ENCODE data around the gene CRK.

CRK gene

DNA sequence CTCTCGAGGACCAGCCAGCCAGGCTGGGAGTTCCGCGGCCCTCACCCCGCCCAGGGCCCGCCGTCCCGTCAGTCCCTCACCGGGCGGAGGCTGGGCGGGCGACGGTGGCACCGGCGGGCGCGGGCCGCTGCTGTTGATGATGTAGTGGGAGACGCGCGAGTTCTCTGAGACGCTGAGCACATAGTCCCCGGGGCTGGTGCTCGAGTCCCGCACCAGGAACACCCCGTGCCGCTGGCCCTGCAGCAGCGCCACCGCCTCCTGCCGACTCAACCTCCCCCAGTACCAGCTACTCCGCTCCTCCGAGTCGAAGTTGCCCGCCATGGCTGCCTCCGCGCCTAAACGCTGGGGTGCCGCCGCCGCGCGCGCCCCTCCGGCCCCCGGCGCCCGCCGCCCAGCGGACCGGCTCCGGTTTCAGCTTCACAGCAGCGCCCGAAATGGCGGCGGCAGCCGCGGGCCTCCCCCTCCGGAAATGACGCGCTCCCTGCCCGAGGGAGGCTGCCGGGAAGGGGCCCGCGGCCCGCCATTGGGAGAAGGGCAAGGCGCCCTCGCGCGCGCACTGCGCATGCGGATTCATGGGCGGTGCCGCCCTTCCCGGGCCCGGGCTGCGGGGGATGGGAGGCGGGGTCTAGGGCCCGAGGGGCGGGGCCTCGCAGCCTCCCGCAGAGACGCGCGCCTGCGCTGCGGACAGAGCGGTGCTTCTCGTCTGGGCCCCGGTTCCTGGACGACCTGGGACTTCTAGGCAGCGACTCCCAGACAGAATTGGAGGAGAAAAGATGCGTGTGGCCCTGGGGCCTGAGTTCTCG is at the start of gene CRK:
TSS of gene CRK (minus strand) at position 436 of the 803 bp plus-strand sequence. CDS start at position 321, 115 bp downstream.
- peak; percentile 84 for ATAC-seq
- TF ChIP-seq ZNF8 (CRISPR knock-in tag; IDR thresholded peaks at IDR 0.05): no peak
- peak; percentile 59; the same call in 1 of the 2 replicates for TF ChIP-seq ZC3H10 (CRISPR knock-in tag; IDR thresholded peaks at IDR 0.05)
- TF ChIP-seq PPARA (CRISPR knock-in tag; IDR thresholded peaks at IDR 0.05; ENCODE audit: borderline replicate concordance): no peak
- TF ChIP-seq RARB (CRISPR knock-in tag; IDR thresholded peaks at IDR 0.05): no peak

- no peak for ATAC-seq
- TF ChIP-seq TOX (CRISPR knock-in tag; IDR thresholded peaks at IDR 0.05; ENCODE audit: borderline replicate concordance): no peak
- TF ChIP-seq CSRNP3 (CRISPR knock-in tag; IDR thresholded peaks at IDR 0.05): no peak
- TF ChIP-seq ZNF70 (CRISPR knock-in tag; IDR thresholded peaks at IDR 0.05): no peak
- TF ChIP-seq GLIS3 (CRISPR knock-in tag; IDR thresholded peaks at IDR 0.05): no peak
- TF ChIP-seq ESRRG (CRISPR knock-in tag; IDR thresholded peaks at IDR 0.05): no peak
- TF ChIP-seq PPARA (CRISPR knock-in tag; IDR thresholded peaks at IDR 0.05; ENCODE audit: borderline replicate concordance): no peak
- TF ChIP-seq ZNF8 (CRISPR knock-in tag; IDR thresholded peaks at IDR 0.05): no peak
- no peak for TF ChIP-seq ARNTL (CRISPR knock-in tag; IDR thresholded peaks at IDR 0.05; ENCODE audit: borderline replicate concordance, low read depth)
- TF ChIP-seq ZC3H10 (CRISPR knock-in tag; IDR thresholded peaks at IDR 0.05): no peak
- TF ChIP-seq ZNF565 (CRISPR knock-in tag; conservative IDR thresholded peaks at IDR 0.05; ENCODE audit: low read depth): no peak
- TF ChIP-seq SNAI2 (CRISPR knock-in tag; IDR thresholded peaks at IDR 0.05): no peak
- TF ChIP-seq, protein P1, sequence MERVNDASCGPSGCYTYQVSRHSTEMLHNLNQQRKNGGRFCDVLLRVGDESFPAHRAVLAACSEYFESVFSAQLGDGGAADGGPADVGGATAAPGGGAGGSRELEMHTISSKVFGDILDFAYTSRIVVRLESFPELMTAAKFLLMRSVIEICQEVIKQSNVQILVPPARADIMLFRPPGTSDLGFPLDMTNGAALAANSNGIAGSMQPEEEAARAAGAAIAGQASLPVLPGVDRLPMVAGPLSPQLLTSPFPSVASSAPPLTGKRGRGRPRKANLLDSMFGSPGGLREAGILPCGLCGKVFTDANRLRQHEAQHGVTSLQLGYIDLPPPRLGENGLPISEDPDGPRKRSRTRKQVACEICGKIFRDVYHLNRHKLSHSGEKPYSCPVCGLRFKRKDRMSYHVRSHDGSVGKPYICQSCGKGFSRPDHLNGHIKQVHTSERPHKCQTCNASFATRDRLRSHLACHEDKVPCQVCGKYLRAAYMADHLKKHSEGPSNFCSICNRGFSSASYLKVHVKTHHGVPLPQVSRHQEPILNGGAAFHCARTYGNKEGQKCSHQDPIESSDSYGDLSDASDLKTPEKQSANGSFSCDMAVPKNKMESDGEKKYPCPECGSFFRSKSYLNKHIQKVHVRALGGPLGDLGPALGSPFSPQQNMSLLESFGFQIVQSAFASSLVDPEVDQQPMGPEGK (CRISPR knock-in tag; IDR thresholded peaks at IDR 0.05; ENCODE audit: borderline replicate concordance): no peak
- TF ChIP-seq OSR1 (CRISPR knock-in tag; IDR thresholded peaks at IDR 0.05): no peak
- TF ChIP-seq RARB (CRISPR knock-in tag; IDR thresholded peaks at IDR 0.05): no peak
- no peak for TF ChIP-seq ZFP30 (CRISPR knock-in tag; IDR thresholded peaks at IDR 0.05)
- TF ChIP-seq POU6F1 (CRISPR knock-in tag; IDR thresholded peaks at IDR 0.05; ENCODE audit: borderline replicate concordance, low read depth): no peak
- TF ChIP-seq, protein P2, sequence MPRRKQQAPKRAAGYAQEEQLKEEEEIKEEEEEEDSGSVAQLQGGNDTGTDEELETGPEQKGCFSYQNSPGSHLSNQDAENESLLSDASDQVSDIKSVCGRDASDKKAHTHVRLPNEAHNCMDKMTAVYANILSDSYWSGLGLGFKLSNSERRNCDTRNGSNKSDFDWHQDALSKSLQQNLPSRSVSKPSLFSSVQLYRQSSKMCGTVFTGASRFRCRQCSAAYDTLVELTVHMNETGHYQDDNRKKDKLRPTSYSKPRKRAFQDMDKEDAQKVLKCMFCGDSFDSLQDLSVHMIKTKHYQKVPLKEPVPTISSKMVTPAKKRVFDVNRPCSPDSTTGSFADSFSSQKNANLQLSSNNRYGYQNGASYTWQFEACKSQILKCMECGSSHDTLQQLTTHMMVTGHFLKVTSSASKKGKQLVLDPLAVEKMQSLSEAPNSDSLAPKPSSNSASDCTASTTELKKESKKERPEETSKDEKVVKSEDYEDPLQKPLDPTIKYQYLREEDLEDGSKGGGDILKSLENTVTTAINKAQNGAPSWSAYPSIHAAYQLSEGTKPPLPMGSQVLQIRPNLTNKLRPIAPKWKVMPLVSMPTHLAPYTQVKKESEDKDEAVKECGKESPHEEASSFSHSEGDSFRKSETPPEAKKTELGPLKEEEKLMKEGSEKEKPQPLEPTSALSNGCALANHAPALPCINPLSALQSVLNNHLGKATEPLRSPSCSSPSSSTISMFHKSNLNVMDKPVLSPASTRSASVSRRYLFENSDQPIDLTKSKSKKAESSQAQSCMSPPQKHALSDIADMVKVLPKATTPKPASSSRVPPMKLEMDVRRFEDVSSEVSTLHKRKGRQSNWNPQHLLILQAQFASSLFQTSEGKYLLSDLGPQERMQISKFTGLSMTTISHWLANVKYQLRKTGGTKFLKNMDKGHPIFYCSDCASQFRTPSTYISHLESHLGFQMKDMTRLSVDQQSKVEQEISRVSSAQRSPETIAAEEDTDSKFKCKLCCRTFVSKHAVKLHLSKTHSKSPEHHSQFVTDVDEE (CRISPR knock-in tag; IDR thresholded peaks at IDR 0.05): no peak
- no peak for TF ChIP-seq TCF4 (CRISPR knock-in tag; IDR thresholded peaks at IDR 0.05; ENCODE audit: borderline replicate concordance)
- TF ChIP-seq ISL1 (CRISPR knock-in tag; IDR thresholded peaks at IDR 0.05): no peak
Measured at GRCh38 chr17:1505586-1505985, 49.6 kb upstream of the CRK start.

DNA sequence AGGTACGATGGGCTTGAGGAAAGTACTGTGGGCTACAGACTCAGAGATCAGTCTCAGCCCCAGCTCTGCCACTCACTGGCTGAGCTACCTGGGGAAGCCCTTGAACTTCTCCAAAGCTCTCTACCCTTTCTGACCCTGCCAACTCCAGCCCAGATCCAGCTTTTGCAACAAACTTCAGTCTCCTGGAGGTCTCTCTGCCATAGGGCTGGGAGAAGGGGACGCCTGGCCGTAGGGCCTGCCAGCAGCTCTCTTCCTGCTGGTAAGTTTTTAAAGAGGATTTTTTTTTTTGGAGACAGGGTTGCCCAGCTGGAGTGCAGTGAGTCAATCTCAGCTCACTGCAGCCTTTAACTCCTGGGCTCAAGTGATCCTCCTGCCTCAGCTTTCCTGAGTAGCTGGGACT is 48.8 kb upstream of the CRK start:
- TF ChIP-seq, protein P3, sequence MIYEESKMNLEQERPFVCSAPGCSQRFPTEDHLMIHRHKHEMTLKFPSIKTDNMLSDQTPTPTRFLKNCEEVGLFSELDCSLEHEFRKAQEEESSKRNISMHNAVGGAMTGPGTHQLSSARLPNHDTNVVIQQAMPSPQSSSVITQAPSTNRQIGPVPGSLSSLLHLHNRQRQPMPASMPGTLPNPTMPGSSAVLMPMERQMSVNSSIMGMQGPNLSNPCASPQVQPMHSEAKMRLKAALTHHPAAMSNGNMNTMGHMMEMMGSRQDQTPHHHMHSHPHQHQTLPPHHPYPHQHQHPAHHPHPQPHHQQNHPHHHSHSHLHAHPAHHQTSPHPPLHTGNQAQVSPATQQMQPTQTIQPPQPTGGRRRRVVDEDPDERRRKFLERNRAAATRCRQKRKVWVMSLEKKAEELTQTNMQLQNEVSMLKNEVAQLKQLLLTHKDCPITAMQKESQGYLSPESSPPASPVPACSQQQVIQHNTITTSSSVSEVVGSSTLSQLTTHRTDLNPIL (CRISPR knock-in tag; IDR thresholded peaks at IDR 0.05; ENCODE audit: low read depth): no peak
- TF ChIP-seq ISL1 (CRISPR knock-in tag; IDR thresholded peaks at IDR 0.05) (no peak), PPARA (CRISPR knock-in tag; IDR thresholded peaks at IDR 0.05; ENCODE audit: borderline replicate concordance) (no peak), CSDC2 (CRISPR knock-in tag; IDR thresholded peaks at IDR 0.05) (no peak)
- TF ChIP-seq, protein P1 (CRISPR knock-in tag; IDR thresholded peaks at IDR 0.05; ENCODE audit: borderline replicate concordance): no peak
- no peak for ATAC-seq

Measured in SK-N-SH treated with all-trans-retinoic acid at 6 μM for 48 hours (cell line).